GM12878 (cell line): Measurements from ENCODE around the gene ADPGK. TPM values are rescaled to one million over a fixed set of nuclear protein-coding genes. Genes with fewer than 3 reads are reported as not detected.
"Not testable (repeated sequence)": the region's sequence is repeated elsewhere in the genome, so short reads cannot be mapped to it uniquely, and the experiment has no call there.

Experiments
- ATAC-seq: fragments of 200-7000 bp; cut with Tn5 transposase; 3 replicates; pipeline ENCODE4 v1.9.1; 2020; ENCODE audit warnings: mild to moderate bottlenecking, moderate library complexity
- BruUV-seq: library from RNA; stranded (reverse); fragments of 400-500 nt; replicated peaks from 2 replicates; lab custom pipeline; 2021; lab: Mats Ljungman, UMichigan
- CTCF ChIA-PET: fragments of 300-600 bp; sonication (Branson Sonifier 250); formaldehyde crosslinking; extraction: SDS; loops from one replicate; lab custom pipeline; 2021; ENCODE audit warnings: inconsistent platforms; lab: Yijun Ruan, JAX
- POLR2A ChIA-PET: fragments of 350-600 bp; formaldehyde crosslinking; extraction: SDS; loops from one replicate; lab custom pipeline; 2021; ENCODE audit warnings: inconsistent platforms; lab: Charles Lee
- RAD21 ChIA-PET: fragments of 300-600 bp; sonication (Branson Sonifier 250); formaldehyde crosslinking; loops from one replicate; lab custom pipeline; 2023; ENCODE audit warnings: antibody characterized with exemption; ENCODE audit not compliant: unreplicated experiment; lab: Charles Lee
- SMC1A ChIA-PET: fragments of 300-600 bp; sonication (Branson Sonifier 250); formaldehyde crosslinking; loops from one replicate; lab custom pipeline; 2023; ENCODE audit not compliant: unreplicated experiment, uncharacterized antibody; lab: Charles Lee
- DNase-seq: peaks from one replicate; pipeline ENCODE4 v3.0.0-alpha.2; 2011; ENCODE audit warnings: low read depth, low spot score
- FAIRE-seq: peaks from 3 replicates; lab custom pipeline; 2011; peaks lifted over from hg19 to GRCh38; lab: Jason Lieb, UNC
- H2AFZ ChIP-seq: 2 replicates; pipeline ENCODE4 v1.6.0; 2011; ENCODE audit warnings: low read depth, low read length, control low read depth; ENCODE audit not compliant: control insufficient read depth
- H3K27ac ChIP-seq: 2 replicates; pipeline ENCODE4 v1.5.1; 2011; ENCODE audit warnings: control low read depth; ENCODE audit not compliant: control insufficient read depth, insufficient read depth
- H3K27me3 ChIP-seq, 2 experiments: replicated peaks in 1 of 2; 2 replicates each; pipeline versions ENCODE4 v1.6.0 to v1.6.1; 2011; ENCODE audit warnings: low read length in 1 of 2; ENCODE audit not compliant: control insufficient read depth in 2 of 2, insufficient read depth in 2 of 2
- H3K36me3 ChIP-seq, 2 experiments: 2 replicates each; pipeline ENCODE4 v1.5.1; 2011; ENCODE audit warnings: low read length in 1 of 2; ENCODE audit not compliant: control insufficient read depth in 2 of 2, insufficient read depth in 2 of 2
- H3K4me1 ChIP-seq: 2 replicates; pipeline ENCODE4 v1.6.1; 2011; ENCODE audit warnings: mild to moderate bottlenecking, low read length, moderate library complexity, mixed read lengths; ENCODE audit not compliant: control insufficient read depth, insufficient read depth
- H3K4me2 ChIP-seq: 2 replicates; pipeline ENCODE4 v1.6.0; 2011; ENCODE audit warnings: control low read depth; ENCODE audit not compliant: control insufficient read depth, insufficient read depth
- H3K4me3 ChIP-seq: fragments of 200-600 bp; sonication (generic); 2 replicates; pipeline ENCODE4 v1.5.1; 2016
- H3K79me2 ChIP-seq: 2 replicates; pipeline ENCODE4 v1.6.0; 2011; ENCODE audit warnings: low read length; ENCODE audit not compliant: control insufficient read depth, insufficient read depth
- H3K9ac ChIP-seq: 2 replicates; pipeline ENCODE4 v1.8.0; 2011; ENCODE audit warnings: low read length, control low read depth, mixed read lengths; ENCODE audit not compliant: control insufficient read depth, insufficient read depth
- H3K9me3 ChIP-seq: replicated peaks from 3 replicates; pipeline ENCODE4 v1.5.1; 2011; ENCODE audit warnings: mild to moderate bottlenecking, low read length; ENCODE audit not compliant: control insufficient read depth, insufficient read depth
- H4K20me1 ChIP-seq: 2 replicates; pipeline ENCODE4 v1.6.0; 2011; ENCODE audit not compliant: control insufficient read depth, insufficient read depth
- JUNB ChIP-seq: IDR thresholded peaks from 2 replicates; pipeline ENCODE4 v1.6.1; 2016; ENCODE audit warnings: antibody characterized with exemption, mild to moderate bottlenecking
- STAT1 ChIP-seq: fragments of 450-650 bp; conservative IDR thresholded peaks from 2 replicates; pipeline ENCODE4 v1.6.1; 2014; ENCODE audit warnings: antibody characterized with exemption, mild to moderate bottlenecking
- ZNF622 ChIP-seq: fragments of 450-650 bp; IDR thresholded peaks from 2 replicates; pipeline ENCODE4 v1.6.1; 2017; ENCODE audit warnings: mild to moderate bottlenecking, inconsistent platforms
- WGBS: methylation state at CpG from one replicate; pipeline ENCODE4 v1.1.6; 2016; ENCODE audit warnings: low lambda C conversion rate; ENCODE audit not compliant: insufficient replicate concordance, insufficient coverage; ENCODE audit errors: missing lambda C conversion rate; 5-methylcytosine and 5-hydroxymethylcytosine counted together
- in situ Hi-C: fragments of 300-500 bp; cut with MboI; formaldehyde crosslinking; loops from 9 replicates; pipeline ENCODE4 v1.14.3; 2018; ENCODE audit warnings: mixed read lengths
- intact Hi-C: fragments of 100-400 bp; cut with micrococcal nuclease; formaldehyde crosslinking; loops from one replicate; pipeline ENCODE4 v1.14.2; 2022; ENCODE audit not compliant: unreplicated experiment
- polyA plus RNA-seq, 11 experiments: library from polyadenylated mRNA; depleted of rRNA in 4 of 11; unstranded in 6 of 11; stranded (reverse) in 5 of 11; fragments of >200 nt; fragmentation: Nextera tagmentation in 4 of 11; fragmentation: Illumina TruSeq in 1 of 11; extraction: Ambion mirVana in 4 of 11; extraction: Trizol in 1 of 11; gene quantifications; 1 replicate in 1 of 11; 2 replicates in 10 of 11; pipeline versions ENCODE4 v1.2.1 to v1.2.3, GENCODE V29; 2011 to 2016; ENCODE audit warnings: inconsistent platforms in 2 of 11, missing spikeins in 2 of 11, low read depth in 1 of 11
- total RNA-seq, 4 experiments: library from RNA; depleted of rRNA in 3 of 4; stranded (reverse); fragments of >200 nt in 3 of 4; fragmentation: Illumina TruSeq in 1 of 4; extraction: Trizol in 1 of 4; gene quantifications; 2 replicates each; pipeline versions ENCODE4 v1.2.1 to v1.2.3, GENCODE V29; 2013 to 2021
- TF ChIP-seq, protein P1 (sequence below), 3 experiments: IDR thresholded peaks in 2 of 3; conservative IDR thresholded peaks in 1 of 3; 2 replicates each; pipeline ENCODE4 v1.5.1; 2011; ENCODE audit warnings: low read depth in 3 of 3, low read length in 3 of 3, mild to moderate bottlenecking in 3 of 3, control low read depth in 2 of 3, moderate library complexity in 2 of 3, inconsistent platforms in 1 of 3, mixed read lengths in 1 of 3; ENCODE audit not compliant: control insufficient read depth in 2 of 3, insufficient read depth in 1 of 3; ENCODE audit errors: extremely low read depth in 1 of 3
- TF ChIP-seq, protein P2 (sequence below): IDR thresholded peaks from 2 replicates; pipeline ENCODE4 v1.6.1; 2011; ENCODE audit warnings: low read depth, mild to moderate bottlenecking, low read length, moderate library complexity, borderline replicate concordance; ENCODE audit errors: extremely low read depth
- TF ChIP-seq, protein P3 (sequence below): fragments of 450-650 bp; IDR thresholded peaks from 2 replicates; pipeline ENCODE4 v1.6.1; 2017; ENCODE audit warnings: antibody characterized with exemption, mild to moderate bottlenecking, moderate library complexity
- TF ChIP-seq, protein P4 (sequence below): IDR thresholded peaks from 2 replicates; pipeline ENCODE4 v1.6.1; 2012; ENCODE audit warnings: mild to moderate bottlenecking, low read depth, low read length

The ADPGK gene
- total and polyA plus RNA-seq, 10 of the 15 experiments (the other 5 are each of a cell fraction or from before 2014, with no cell fraction given), result 13.8 to 146 (median 56.7) TPM

DNA sequence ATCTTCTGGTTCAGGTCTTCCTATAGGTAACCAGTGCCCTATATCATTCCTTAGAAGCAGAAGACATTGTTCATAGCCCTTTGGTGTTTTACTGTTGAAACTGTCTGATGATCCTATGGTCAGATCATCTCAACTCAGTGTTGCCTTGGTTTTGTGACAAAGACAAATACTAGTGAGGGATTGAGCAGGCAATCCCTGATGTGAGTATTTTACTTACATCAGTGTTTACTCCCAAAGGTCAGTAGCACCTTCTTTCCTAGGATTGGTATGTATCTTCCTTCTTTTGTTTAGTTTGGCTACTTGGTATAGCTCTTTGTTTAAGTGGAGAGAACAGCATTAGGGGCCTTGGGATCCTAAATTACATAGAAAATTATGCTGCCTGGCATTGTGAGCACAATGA is 56.4 kb downstream of the ADPGK start (continued):
- TF ChIP-seq, protein P1, sequence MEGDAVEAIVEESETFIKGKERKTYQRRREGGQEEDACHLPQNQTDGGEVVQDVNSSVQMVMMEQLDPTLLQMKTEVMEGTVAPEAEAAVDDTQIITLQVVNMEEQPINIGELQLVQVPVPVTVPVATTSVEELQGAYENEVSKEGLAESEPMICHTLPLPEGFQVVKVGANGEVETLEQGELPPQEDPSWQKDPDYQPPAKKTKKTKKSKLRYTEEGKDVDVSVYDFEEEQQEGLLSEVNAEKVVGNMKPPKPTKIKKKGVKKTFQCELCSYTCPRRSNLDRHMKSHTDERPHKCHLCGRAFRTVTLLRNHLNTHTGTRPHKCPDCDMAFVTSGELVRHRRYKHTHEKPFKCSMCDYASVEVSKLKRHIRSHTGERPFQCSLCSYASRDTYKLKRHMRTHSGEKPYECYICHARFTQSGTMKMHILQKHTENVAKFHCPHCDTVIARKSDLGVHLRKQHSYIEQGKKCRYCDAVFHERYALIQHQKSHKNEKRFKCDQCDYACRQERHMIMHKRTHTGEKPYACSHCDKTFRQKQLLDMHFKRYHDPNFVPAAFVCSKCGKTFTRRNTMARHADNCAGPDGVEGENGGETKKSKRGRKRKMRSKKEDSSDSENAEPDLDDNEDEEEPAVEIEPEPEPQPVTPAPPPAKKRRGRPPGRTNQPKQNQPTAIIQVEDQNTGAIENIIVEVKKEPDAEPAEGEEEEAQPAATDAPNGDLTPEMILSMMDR (IDR thresholded peaks at IDR 0.05 in 2 of 3, conservative IDR thresholded peaks at IDR 0.05 in 1 of 3; ENCODE audit: control insufficient read depth in 2 of 3, extremely low read depth in 1 of 3, insufficient read depth in 1 of 3, low read depth in 3 of 3, low read length in 3 of 3), result no peak
- TF ChIP-seq ZNF622 (no peak), STAT1 (no peak), JUNB (no peak)
- TF ChIP-seq, protein P2, sequence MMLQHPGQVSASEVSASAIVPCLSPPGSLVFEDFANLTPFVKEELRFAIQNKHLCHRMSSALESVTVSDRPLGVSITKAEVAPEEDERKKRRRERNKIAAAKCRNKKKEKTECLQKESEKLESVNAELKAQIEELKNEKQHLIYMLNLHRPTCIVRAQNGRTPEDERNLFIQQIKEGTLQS, result no peak
- TF ChIP-seq, protein P3, sequence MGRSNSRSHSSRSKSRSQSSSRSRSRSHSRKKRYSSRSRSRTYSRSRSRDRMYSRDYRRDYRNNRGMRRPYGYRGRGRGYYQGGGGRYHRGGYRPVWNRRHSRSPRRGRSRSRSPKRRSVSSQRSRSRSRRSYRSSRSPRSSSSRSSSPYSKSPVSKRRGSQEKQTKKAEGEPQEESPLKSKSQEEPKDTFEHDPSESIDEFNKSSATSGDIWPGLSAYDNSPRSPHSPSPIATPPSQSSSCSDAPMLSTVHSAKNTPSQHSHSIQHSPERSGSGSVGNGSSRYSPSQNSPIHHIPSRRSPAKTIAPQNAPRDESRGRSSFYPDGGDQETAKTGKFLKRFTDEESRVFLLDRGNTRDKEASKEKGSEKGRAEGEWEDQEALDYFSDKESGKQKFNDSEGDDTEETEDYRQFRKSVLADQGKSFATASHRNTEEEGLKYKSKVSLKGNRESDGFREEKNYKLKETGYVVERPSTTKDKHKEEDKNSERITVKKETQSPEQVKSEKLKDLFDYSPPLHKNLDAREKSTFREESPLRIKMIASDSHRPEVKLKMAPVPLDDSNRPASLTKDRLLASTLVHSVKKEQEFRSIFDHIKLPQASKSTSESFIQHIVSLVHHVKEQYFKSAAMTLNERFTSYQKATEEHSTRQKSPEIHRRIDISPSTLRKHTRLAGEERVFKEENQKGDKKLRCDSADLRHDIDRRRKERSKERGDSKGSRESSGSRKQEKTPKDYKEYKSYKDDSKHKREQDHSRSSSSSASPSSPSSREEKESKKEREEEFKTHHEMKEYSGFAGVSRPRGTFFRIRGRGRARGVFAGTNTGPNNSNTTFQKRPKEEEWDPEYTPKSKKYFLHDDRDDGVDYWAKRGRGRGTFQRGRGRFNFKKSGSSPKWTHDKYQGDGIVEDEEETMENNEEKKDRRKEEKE, result no peak
- TF ChIP-seq, protein P4, sequence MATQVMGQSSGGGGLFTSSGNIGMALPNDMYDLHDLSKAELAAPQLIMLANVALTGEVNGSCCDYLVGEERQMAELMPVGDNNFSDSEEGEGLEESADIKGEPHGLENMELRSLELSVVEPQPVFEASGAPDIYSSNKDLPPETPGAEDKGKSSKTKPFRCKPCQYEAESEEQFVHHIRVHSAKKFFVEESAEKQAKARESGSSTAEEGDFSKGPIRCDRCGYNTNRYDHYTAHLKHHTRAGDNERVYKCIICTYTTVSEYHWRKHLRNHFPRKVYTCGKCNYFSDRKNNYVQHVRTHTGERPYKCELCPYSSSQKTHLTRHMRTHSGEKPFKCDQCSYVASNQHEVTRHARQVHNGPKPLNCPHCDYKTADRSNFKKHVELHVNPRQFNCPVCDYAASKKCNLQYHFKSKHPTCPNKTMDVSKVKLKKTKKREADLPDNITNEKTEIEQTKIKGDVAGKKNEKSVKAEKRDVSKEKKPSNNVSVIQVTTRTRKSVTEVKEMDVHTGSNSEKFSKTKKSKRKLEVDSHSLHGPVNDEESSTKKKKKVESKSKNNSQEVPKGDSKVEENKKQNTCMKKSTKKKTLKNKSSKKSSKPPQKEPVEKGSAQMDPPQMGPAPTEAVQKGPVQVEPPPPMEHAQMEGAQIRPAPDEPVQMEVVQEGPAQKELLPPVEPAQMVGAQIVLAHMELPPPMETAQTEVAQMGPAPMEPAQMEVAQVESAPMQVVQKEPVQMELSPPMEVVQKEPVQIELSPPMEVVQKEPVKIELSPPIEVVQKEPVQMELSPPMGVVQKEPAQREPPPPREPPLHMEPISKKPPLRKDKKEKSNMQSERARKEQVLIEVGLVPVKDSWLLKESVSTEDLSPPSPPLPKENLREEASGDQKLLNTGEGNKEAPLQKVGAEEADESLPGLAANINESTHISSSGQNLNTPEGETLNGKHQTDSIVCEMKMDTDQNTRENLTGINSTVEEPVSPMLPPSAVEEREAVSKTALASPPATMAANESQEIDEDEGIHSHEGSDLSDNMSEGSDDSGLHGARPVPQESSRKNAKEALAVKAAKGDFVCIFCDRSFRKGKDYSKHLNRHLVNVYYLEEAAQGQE, result no peak

- BruUV-seq, H3K27me3 ChIP-seq, H3K4me2 ChIP-seq, ATAC-seq, H3K36me3 ChIP-seq, H3K4me3 ChIP-seq, FAIRE-seq, H3K9ac ChIP-seq, H2AFZ ChIP-seq, H4K20me1 ChIP-seq, POLR2A ChIA-PET, H3K79me2 ChIP-seq, RAD21 ChIA-PET, SMC1A ChIA-PET, DNase-seq, H3K9me3 ChIP-seq, H3K4me1 ChIP-seq, H3K27ac ChIP-seq: not testable (repeated sequence)
- CTCF ChIA-PET, result interaction anchor here (0.8 kb wide), 1 partner anchor 26 kb away, joined by 3 read pairs; no protein-coding TSS in a partner anchor
- intact Hi-C loops (loop anchor here (10.0 kb wide), 1 partner anchor 329 kb away; the partner anchor contains the start of gene NEO1), in situ Hi-C loops (loop anchor here (5.0 kb wide), 1 partner anchor 356 kb away; no protein-coding TSS in a partner anchor)
- 100% methylated on average over 6 of the region's 6 CpGs for WGBS
Measured at GRCh38 chr15:72725851-72726250, 57.7 kb downstream of the ADPGK start.
